ENCODE measurements around the gene ZNF346.

GRCh38 chr5:177066224-177066623 is 43.7 kb downstream of the ZNF346 start:
- TF ChIP-seq CTCF (conservative IDR thresholded peaks at IDR 0.05; ENCODE audit: low read length): no peak
- TF ChIP-seq EZH2phosphoT487 (IDR thresholded peaks at IDR 0.05; ENCODE audit: borderline replicate concordance, low read depth, low read length): no peak
